H9 (cell line): Measurements from ENCODE around the gene NNT. TPM values are rescaled to one million over a fixed set of nuclear protein-coding genes. Genes with fewer than 3 reads are reported as not detected.

Source experiments
- DNase-seq: peaks from one replicate; pipeline ENCODE4 v3.0.0-alpha.2; 2017
- H2AFZ ChIP-seq: one replicate; pipeline ENCODE4 v1.6.1; 2013; ENCODE audit warnings: mild to moderate bottlenecking, low read length, control low read depth, moderate library complexity
- H2AK5ac ChIP-seq: 2 replicates; pipeline ENCODE4 v1.6.1; 2013; ENCODE audit warnings: low read length, control low read depth, mixed read lengths; ENCODE audit not compliant: insufficient read length
- H2BK120ac ChIP-seq: one replicate; pipeline ENCODE4 v1.6.1; 2013; ENCODE audit warnings: low read depth, mild to moderate bottlenecking, low read length, control low read depth, inconsistent platforms; ENCODE audit not compliant: poor library complexity, severe bottlenecking
- H2BK12ac ChIP-seq: 2 replicates; pipeline ENCODE4 v1.6.1; 2013; ENCODE audit warnings: low read length, control low read depth, mixed read lengths, low read depth; ENCODE audit not compliant: insufficient read length
- H2BK15ac ChIP-seq: 2 replicates; pipeline ENCODE4 v1.6.1; 2013; ENCODE audit warnings: low read depth, low read length, control low read depth
- H2BK20ac ChIP-seq: one replicate; pipeline ENCODE4 v1.6.1; 2013; ENCODE audit warnings: low read depth, mild to moderate bottlenecking, low read length, control low read depth, inconsistent platforms; ENCODE audit not compliant: poor library complexity, severe bottlenecking
- H2BK5ac ChIP-seq: 2 replicates; pipeline ENCODE4 v1.6.1; 2013; ENCODE audit warnings: low read length, control low read depth, mixed read lengths; ENCODE audit not compliant: insufficient read length
- H3K14ac ChIP-seq: 2 replicates; pipeline ENCODE4 v1.6.1; 2013; ENCODE audit warnings: low read length, control low read depth; ENCODE audit not compliant: insufficient read depth
- H3K18ac ChIP-seq: 2 replicates; pipeline ENCODE4 v1.6.1; 2013; ENCODE audit warnings: low read depth, mild to moderate bottlenecking, mixed read lengths, low read length, control low read depth; ENCODE audit not compliant: insufficient read length
- H3K23ac ChIP-seq: 2 replicates; pipeline ENCODE4 v1.6.1; 2013; ENCODE audit warnings: low read length, control low read depth, mixed read lengths, low read depth; ENCODE audit not compliant: insufficient read length
- H3K23me2 ChIP-seq: 2 replicates; pipeline ENCODE4 v1.6.1; 2013; ENCODE audit warnings: low read depth, mild to moderate bottlenecking, mixed read lengths, low read length, control low read depth; ENCODE audit not compliant: insufficient read length, poor library complexity, severe bottlenecking
- H3K27ac ChIP-seq: 2 replicates; pipeline ENCODE4 v1.5.1; 2013; ENCODE audit warnings: low read length, control low read depth, mixed read lengths, low read depth; ENCODE audit not compliant: insufficient read length
- H3K27me3 ChIP-seq: 2 replicates; pipeline ENCODE4 v1.6.1; 2013; ENCODE audit warnings: low read length, control low read depth, inconsistent platforms; ENCODE audit not compliant: insufficient read depth
- H3K4ac ChIP-seq: 2 replicates; pipeline ENCODE4 v1.6.1; 2013; ENCODE audit warnings: low read depth, mild to moderate bottlenecking, control low read depth, inconsistent platforms, low read length, moderate library complexity
- H3K4me1 ChIP-seq: 2 replicates; pipeline ENCODE4 v1.6.1; 2013; ENCODE audit warnings: low read length, control low read depth, inconsistent platforms; ENCODE audit not compliant: insufficient read depth
- H3K4me2 ChIP-seq: 2 replicates; pipeline ENCODE4 v1.6.1; 2013; ENCODE audit warnings: low read length, control low read depth, mixed read lengths; ENCODE audit not compliant: insufficient read length, insufficient read depth
- H3K56ac ChIP-seq: 2 replicates; pipeline ENCODE4 v1.6.1; 2013; ENCODE audit warnings: low read depth, mild to moderate bottlenecking, mixed read lengths, low read length, control low read depth; ENCODE audit not compliant: insufficient read length
- H3K79me1 ChIP-seq: 2 replicates; pipeline ENCODE4 v1.6.1; 2013; ENCODE audit warnings: low read depth, mild to moderate bottlenecking, moderate library complexity, low read length, control low read depth, inconsistent platforms; ENCODE audit not compliant: insufficient read depth, poor library complexity, severe bottlenecking
- H3K79me2 ChIP-seq: 2 replicates; pipeline ENCODE4 v1.6.1; 2013; ENCODE audit warnings: low read length, control low read depth, inconsistent platforms; ENCODE audit not compliant: insufficient read depth
- H3K9ac ChIP-seq: 2 replicates; pipeline ENCODE4 v1.6.1; 2013; ENCODE audit warnings: low read length, control low read depth, mixed read lengths; ENCODE audit not compliant: insufficient read length; ENCODE audit errors: extremely low read depth
- H3K9me3 ChIP-seq: one replicate; pipeline ENCODE4 v1.6.1; 2013; ENCODE audit warnings: low read depth, low read length, inconsistent platforms; ENCODE audit not compliant: control insufficient read depth
- H3T11ph ChIP-seq: one replicate; pipeline ENCODE4 v1.6.1; 2013; ENCODE audit warnings: mild to moderate bottlenecking, low read length, control low read depth, inconsistent platforms
- H4K20me1 ChIP-seq: one replicate; pipeline ENCODE4 v1.6.1; 2013; ENCODE audit not compliant: control insufficient read depth, insufficient read length, insufficient read depth
- H4K5ac ChIP-seq: 2 replicates; pipeline ENCODE4 v1.6.1; 2013; ENCODE audit warnings: low read depth, mild to moderate bottlenecking, mixed read lengths, low read length, control low read depth; ENCODE audit not compliant: insufficient read length
- H4K8ac ChIP-seq: replicated peaks from 2 replicates; pipeline ENCODE4 v1.6.1; 2013; ENCODE audit warnings: low read length, control low read depth, mixed read lengths, low read depth; ENCODE audit not compliant: insufficient read length
- H4K91ac ChIP-seq: 2 replicates; pipeline ENCODE4 v1.6.1; 2013; ENCODE audit warnings: low read depth, mild to moderate bottlenecking, moderate library complexity, mixed read lengths, low read length, control low read depth; ENCODE audit not compliant: insufficient read length
- H3K27ac Mint-ChIP-seq, 3 experiments: 2 replicates in 2 of 3; 3 replicates in 1 of 3; pipeline ENCODE4 v1.8.0; 2020 to 2021; ENCODE audit warnings: mixed read lengths in 3 of 3, mild to moderate bottlenecking in 1 of 3, moderate library complexity in 1 of 3
- H3K27me3 Mint-ChIP-seq: 2 replicates; pipeline ENCODE4 v1.8.0; 2021; ENCODE audit warnings: low read depth, mild to moderate bottlenecking, moderate library complexity, mixed read lengths
- H3K36me3 Mint-ChIP-seq, 3 experiments: 2 replicates in 2 of 3; 3 replicates in 1 of 3; pipeline ENCODE4 v1.8.0; 2020 to 2021; ENCODE audit warnings: low read depth in 3 of 3, mixed read lengths in 3 of 3; ENCODE audit not compliant: insufficient read depth in 1 of 3
- H3K4me1 Mint-ChIP-seq, 2 experiments: 2 replicates each; pipeline ENCODE4 v1.8.0; 2020; ENCODE audit warnings: mixed read lengths in 2 of 2
- H3K4me3 Mint-ChIP-seq, 2 experiments: 2 replicates in 1 of 2; 3 replicates in 1 of 2; pipeline ENCODE4 v1.8.0; 2020 to 2021; ENCODE audit warnings: mild to moderate bottlenecking in 2 of 2, mixed read lengths in 2 of 2, moderate library complexity in 1 of 2
- H3K9me3 Mint-ChIP-seq, 2 experiments: 2 replicates in 1 of 2; 3 replicates in 1 of 2; pipeline ENCODE4 v1.8.0; 2020; ENCODE audit warnings: mild to moderate bottlenecking in 2 of 2, mixed read lengths in 2 of 2, moderate library complexity in 1 of 2
- WGBS: extraction: QIAGEN DNeasy Blood & Tissue Kit; methylation state at CpG from one replicate; pipeline ENCODE4 v1.1.7; 2013; ENCODE audit warnings: missing lambda C conversion rate, low lambda C conversion rate, mixed read lengths; ENCODE audit not compliant: insufficient read length; ENCODE audit errors: extremely low coverage; 5-methylcytosine and 5-hydroxymethylcytosine counted together
- total RNA-seq: library from RNA; stranded (reverse); gene quantifications from 2 replicates; pipeline ENCODE4 v1.2.1, GENCODE V29; 2021
- TF ChIP-seq, protein P1 (sequence below): fragments of 200-600 bp; sonication (generic); conservative IDR thresholded peaks from 3 replicates; pipeline ENCODE4 v1.8.0; 2021; ENCODE audit warnings: antibody characterized with exemption, mild to moderate bottlenecking

The NNT gene
- total RNA-seq, 1 experiment from 2014 or later, result 27.6 TPM

DNA sequence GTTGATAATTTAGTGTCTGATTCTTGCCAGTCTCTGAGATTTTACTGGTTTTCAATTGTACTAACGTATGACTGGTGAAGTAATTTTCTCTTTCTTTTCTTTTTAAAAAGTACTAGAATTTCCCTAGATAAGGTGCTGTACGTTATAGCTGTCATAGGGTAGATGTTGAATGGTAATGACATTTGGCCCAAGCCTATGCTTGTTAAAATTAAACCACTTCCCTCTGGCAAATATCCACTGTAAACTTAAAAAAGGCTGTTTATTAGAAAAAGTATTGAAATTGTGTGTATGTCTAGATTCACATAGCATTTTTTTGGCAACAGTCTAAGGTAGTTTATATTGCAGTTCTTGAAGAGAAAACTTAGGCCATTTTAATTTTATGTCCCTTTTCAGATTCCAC, 97.6 kb downstream of the NNT start:
- H3K23me2 ChIP-seq, result no peaks in the 10 kb centered on the region
- no peaks in the 10 kb centered on the region for H3K9me3 ChIP-seq
- no peak overlapping the region for H3K23ac ChIP-seq
- Mint-ChIP-seq H3K9me3 (peaks cover 11 to 14% of the 10 kb centered on the region in 2 experiments), H3K36me3 (peaks cover 5 to 19% (median 12%) of the 10 kb centered on the region in 3 experiments), H3K4me1 (no peaks in the 10 kb centered on the region), H3K27me3 (no peaks in the 10 kb centered on the region), H3K4me3 (no peak overlapping the region), H3K27ac (no peak overlapping the region)
- H2AFZ ChIP-seq, result no peak overlapping the region
- WGBS, result no CpG with 5 or more reads among the region's 2 CpGs
- no peak overlapping the region for H3K18ac ChIP-seq
- H4K20me1 ChIP-seq, result no peaks in the 10 kb centered on the region
- H3K4me2 ChIP-seq, result no peak overlapping the region
- H4K91ac ChIP-seq, result no peak overlapping the region
- no peak overlapping the region for H3K27ac ChIP-seq
- no peak overlapping the region for H2BK12ac ChIP-seq
- TF ChIP-seq, protein P1, sequence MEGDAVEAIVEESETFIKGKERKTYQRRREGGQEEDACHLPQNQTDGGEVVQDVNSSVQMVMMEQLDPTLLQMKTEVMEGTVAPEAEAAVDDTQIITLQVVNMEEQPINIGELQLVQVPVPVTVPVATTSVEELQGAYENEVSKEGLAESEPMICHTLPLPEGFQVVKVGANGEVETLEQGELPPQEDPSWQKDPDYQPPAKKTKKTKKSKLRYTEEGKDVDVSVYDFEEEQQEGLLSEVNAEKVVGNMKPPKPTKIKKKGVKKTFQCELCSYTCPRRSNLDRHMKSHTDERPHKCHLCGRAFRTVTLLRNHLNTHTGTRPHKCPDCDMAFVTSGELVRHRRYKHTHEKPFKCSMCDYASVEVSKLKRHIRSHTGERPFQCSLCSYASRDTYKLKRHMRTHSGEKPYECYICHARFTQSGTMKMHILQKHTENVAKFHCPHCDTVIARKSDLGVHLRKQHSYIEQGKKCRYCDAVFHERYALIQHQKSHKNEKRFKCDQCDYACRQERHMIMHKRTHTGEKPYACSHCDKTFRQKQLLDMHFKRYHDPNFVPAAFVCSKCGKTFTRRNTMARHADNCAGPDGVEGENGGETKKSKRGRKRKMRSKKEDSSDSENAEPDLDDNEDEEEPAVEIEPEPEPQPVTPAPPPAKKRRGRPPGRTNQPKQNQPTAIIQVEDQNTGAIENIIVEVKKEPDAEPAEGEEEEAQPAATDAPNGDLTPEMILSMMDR, result no peak
- no peak overlapping the region for H2AK5ac ChIP-seq
- H3K56ac ChIP-seq, result no peak overlapping the region
- H3T11ph ChIP-seq, result no peak overlapping the region
- no peak overlapping the region for H2BK120ac ChIP-seq
- H2BK20ac ChIP-seq, result no peak overlapping the region
- no peak for DNase-seq
- H3K79me1 ChIP-seq, result no peaks in the 10 kb centered on the region
- H3K79me2 ChIP-seq, result no peaks in the 10 kb centered on the region
- H3K27me3 ChIP-seq, result no peaks in the 10 kb centered on the region
- no peak overlapping the region for H3K14ac ChIP-seq
- no peak overlapping the region for H3K4ac ChIP-seq
- H3K4me1 ChIP-seq, result no peaks in the 10 kb centered on the region
- no peak overlapping the region for H2BK15ac ChIP-seq
- H3K9ac ChIP-seq, result no peak overlapping the region
- H2BK5ac ChIP-seq, result no peak overlapping the region
- no peak overlapping the region for H4K5ac ChIP-seq
- H4K8ac ChIP-seq, result no peak overlapping the region
